GM12874 (cell line): ENCODE results near the gene RDH12.

Source experiments
- TF ChIP-seq, protein P1 (sequence below): IDR thresholded peaks from 2 replicates; pipeline ENCODE4 v1.5.1; 2011; ENCODE audit warnings: low read depth, mild to moderate bottlenecking, control low read depth, low read length, moderate library complexity; ENCODE audit not compliant: insufficient read depth

Gene RDH12

DNA sequence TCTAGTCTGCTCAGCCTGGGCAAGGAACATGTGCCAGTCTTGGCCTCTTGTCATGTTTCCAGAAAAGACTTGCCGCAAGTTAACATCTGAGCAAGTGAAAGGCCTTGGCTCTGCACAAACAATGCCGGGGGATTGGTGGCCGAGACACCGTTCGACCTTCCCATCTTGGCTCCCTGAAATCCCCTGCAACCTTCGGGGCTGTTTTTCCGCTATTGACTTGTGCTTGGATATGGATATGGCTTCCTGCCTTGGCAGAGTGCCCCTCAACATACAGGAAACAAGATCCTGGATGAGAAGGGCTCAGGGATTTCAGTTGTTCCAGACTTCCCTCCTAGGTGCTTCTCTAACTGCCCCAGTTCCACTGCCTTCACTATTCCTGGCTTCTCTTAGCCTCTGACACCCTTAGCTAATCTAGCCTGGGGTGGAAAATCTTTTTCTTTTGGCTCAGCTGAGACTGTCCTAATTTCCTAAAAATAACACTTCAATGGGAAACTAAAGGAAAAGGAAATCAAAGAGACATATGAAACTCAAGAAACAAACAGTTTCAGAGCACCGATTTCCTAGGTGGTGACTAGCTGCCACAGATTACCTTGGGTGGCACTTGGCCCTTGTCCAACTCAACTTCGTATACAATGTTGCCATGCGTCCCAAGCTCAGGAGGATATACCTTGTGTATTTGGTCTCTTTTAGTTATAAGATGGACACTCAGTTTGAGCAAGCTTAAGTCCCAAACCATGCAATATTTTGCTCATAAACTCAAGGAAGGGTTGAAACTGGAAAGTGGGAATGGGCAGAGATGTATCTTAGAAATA lies 33.9 kb downstream of the RDH12 start:
- TF ChIP-seq, protein P1, sequence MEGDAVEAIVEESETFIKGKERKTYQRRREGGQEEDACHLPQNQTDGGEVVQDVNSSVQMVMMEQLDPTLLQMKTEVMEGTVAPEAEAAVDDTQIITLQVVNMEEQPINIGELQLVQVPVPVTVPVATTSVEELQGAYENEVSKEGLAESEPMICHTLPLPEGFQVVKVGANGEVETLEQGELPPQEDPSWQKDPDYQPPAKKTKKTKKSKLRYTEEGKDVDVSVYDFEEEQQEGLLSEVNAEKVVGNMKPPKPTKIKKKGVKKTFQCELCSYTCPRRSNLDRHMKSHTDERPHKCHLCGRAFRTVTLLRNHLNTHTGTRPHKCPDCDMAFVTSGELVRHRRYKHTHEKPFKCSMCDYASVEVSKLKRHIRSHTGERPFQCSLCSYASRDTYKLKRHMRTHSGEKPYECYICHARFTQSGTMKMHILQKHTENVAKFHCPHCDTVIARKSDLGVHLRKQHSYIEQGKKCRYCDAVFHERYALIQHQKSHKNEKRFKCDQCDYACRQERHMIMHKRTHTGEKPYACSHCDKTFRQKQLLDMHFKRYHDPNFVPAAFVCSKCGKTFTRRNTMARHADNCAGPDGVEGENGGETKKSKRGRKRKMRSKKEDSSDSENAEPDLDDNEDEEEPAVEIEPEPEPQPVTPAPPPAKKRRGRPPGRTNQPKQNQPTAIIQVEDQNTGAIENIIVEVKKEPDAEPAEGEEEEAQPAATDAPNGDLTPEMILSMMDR: no peak

DNA sequence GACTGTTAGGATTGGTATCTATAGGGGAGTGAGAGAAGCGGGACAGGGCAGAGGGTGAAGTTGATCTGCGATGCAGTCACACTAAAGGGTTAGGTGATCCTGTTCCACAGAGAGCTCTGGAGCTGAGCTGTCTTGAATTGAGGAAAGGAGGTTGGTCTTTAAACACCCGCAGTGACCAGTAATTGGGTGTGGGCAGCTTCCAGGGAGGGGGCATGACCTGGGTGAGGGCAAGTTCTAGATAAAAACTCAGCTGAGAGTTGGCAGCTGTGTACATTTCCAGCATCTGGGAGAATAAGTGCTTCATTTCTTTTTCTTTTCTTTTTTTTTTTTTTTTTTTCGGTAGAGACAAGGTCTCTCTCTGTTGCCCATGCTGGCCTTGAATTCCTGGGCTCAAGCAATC lies 35.1 kb downstream of the RDH12 start:
- TF ChIP-seq, protein P1: no peak

- TF ChIP-seq, protein P1: no peak
These were observed 37.2 kb downstream of the RDH12 start for GRCh38 chr14:67738740-67739504.

DNA sequence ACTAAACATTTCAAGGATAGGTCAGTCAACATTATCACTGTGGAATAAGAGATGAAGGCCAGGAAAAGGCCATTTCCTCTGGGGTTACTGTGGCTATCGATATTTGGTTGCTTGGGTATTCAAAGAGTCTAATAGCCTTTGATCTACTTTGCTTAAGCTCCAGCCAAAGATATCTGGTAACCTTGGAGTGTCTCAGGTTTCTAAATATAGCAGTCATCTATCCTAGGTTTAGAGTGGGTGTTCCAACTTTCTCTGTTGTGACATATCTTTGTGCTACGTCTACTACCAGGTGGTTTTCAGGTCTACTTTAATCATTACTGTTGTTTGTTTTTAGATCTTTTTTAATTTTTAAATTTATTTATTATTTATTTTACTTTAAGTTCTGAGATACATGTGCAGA lies 42.4 kb downstream of the RDH12 start:
- TF ChIP-seq, protein P1: no peak

GRCh38 chr14:67746927-67747326 lies 45.2 kb downstream of the RDH12 start:
- TF ChIP-seq, protein P1: no peak

GRCh38 chr14:67748312-67748711 lies 46.6 kb downstream of the RDH12 start:
- TF ChIP-seq, protein P1: no peak

DNA sequence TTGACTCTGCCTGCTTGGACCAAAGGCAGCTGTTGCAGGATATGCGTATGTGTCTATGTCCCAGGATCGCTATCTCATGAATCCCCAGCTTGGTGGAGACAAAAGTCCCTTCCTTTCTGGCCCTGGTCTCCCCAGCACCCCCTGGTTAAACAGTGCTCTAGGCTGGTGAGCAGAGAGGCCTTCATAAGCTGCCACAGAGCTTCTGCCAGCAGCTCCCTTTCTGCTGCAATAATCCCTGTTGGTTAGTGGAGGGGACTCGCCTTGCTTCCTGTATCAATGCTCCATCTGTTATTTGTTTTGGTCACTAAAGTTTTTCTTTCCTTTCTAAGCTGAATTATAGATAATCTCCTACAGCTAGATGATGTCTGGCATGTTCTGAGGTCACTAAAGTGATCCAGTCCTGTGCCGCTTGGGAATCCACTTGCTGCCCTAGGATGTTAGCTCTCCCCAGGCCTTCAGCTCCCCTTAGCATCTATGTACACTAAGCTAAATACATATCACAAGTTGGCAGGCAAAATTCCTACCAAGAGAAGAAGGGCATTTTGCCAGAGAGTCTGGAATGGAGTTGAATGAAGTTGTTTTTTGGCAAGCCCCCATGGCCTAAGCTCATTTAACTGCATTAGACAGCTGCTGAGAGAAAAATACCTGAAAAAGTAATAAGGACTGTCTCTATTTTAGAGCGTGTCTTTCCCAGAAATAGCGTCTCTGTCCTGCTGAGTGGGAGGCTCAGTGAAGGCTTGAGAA lies 47.8 kb downstream of the RDH12 start:
- TF ChIP-seq, protein P1: no peak
